Measurements from ENCODE around the gene TEX54. TPM values are rescaled to one million over a fixed set of nuclear protein-coding genes. Genes with fewer than 3 reads are reported as not detected.

The TEX54 gene
- total RNA-seq, 1 donor = not detected

- peak within 1 kb of the TSS; percentile 72 for H2AFZ ChIP-seq (ENCODE audit: low read length)
- peak; percentile 62 for TF ChIP-seq CTCF (IDR thresholded peaks at IDR 0.05; ENCODE audit: extremely low read depth, low read depth, low read length)
Measured at GRCh38 chr11:62880803-62881578, 48.4 kb upstream of the TEX54 start, which contains the start of gene SLC3A2. TSS of gene SLC3A2 (plus strand) at chr11:62880896. CDS start at chr11:62881024, 128 bp downstream.

GRCh38 chr11:62880231-62880802, 47.7 kb upstream of the TEX54 start:
- Histone ChIP-seq H3K4me3 (ENCODE audit: insufficient read depth, low read length) (peak overlapping the region; percentile 93), H3K27ac (ENCODE audit: low read depth, low read length) (peak overlapping the region; percentile 100), H4K20me1 (ENCODE audit: insufficient read depth, low read length) (peaks cover 34% of the 10 kb centered on the region), H3K27me3 (ENCODE audit: insufficient read depth, low read length) (no peaks in the 10 kb centered on the region), H3K4me2 (ENCODE audit: insufficient read depth, low read length) (peak overlapping the region; percentile 96), H3K79me2 (ENCODE audit: insufficient read depth, low read length) (peaks cover 44% of the 10 kb centered on the region), H2AFZ (ENCODE audit: low read length) (peak overlapping the region; percentile 72), H3K9me3 (ENCODE audit: low read depth, low read length) (no peaks in the 10 kb centered on the region), H3K4me1 (ENCODE audit: insufficient read depth, low read length) (peaks cover 41% of the 10 kb centered on the region), H3K36me3 (ENCODE audit: insufficient read depth, low read length) (peaks cover 33% of the 10 kb centered on the region)
- DNase-seq (ENCODE audit: insufficient read length, low spot score, missing footprints) = peak; percentile 95
- TF ChIP-seq CTCF (IDR thresholded peaks at IDR 0.05; ENCODE audit: extremely low read depth, low read depth, low read length) = no peak

More at GRCh38 chr11:62880803-62881578, 48.4 kb upstream of the TEX54 start, which contains the start of gene SLC3A2:
- H3K9me3 ChIP-seq (ENCODE audit: low read depth, low read length) = no peaks in the 10 kb centered on the region
- peak within 1 kb of the TSS; percentile 96 for H3K4me2 ChIP-seq (ENCODE audit: insufficient read depth, low read length)
- no peaks in the 10 kb centered on the region for H3K27me3 ChIP-seq (ENCODE audit: insufficient read depth, low read length)
- peaks cover 43% of the 10 kb centered on the region for H3K4me1 ChIP-seq (ENCODE audit: insufficient read depth, low read length)
- H3K79me2 ChIP-seq (ENCODE audit: insufficient read depth, low read length) = peaks cover 51% of the 10 kb centered on the region
- H4K20me1 ChIP-seq (ENCODE audit: insufficient read depth, low read length) = peaks cover 39% of the 10 kb centered on the region
- peak; percentile 92 for DNase-seq (ENCODE audit: insufficient read length, low spot score, missing footprints)
- peak within 1 kb of the TSS; percentile 100 for H3K27ac ChIP-seq (ENCODE audit: low read depth, low read length)
- H3K4me3 ChIP-seq (ENCODE audit: insufficient read depth, low read length) = peak within 1 kb of the TSS; percentile 93
- H3K36me3 ChIP-seq (ENCODE audit: insufficient read depth, low read length) = peaks cover 39% of the 10 kb centered on the region

GRCh38 chr11:62879235-62879978, 46.8 kb upstream of the TEX54 start:
- Histone ChIP-seq H3K79me2 (ENCODE audit: insufficient read depth, low read length) (peaks cover 35% of the 10 kb centered on the region), H3K36me3 (ENCODE audit: insufficient read depth, low read length) (peaks cover 24% of the 10 kb centered on the region)

More at GRCh38 chr11:62879235-62879978, 46.8 kb upstream of the TEX54 start:
- H3K27me3 ChIP-seq (ENCODE audit: insufficient read depth, low read length) = no peaks in the 10 kb centered on the region
- H3K4me2 ChIP-seq (ENCODE audit: insufficient read depth, low read length) = peak overlapping the region; percentile 96
- no peak for TF ChIP-seq CTCF (IDR thresholded peaks at IDR 0.05; ENCODE audit: extremely low read depth, low read depth, low read length)
- H2AFZ ChIP-seq (ENCODE audit: low read length) = peak overlapping the region; percentile 72
- H3K9me3 ChIP-seq (ENCODE audit: low read depth, low read length) = no peaks in the 10 kb centered on the region
- H3K4me3 ChIP-seq (ENCODE audit: insufficient read depth, low read length) = peak overlapping the region; percentile 93
- peaks cover 24% of the 10 kb centered on the region for H4K20me1 ChIP-seq (ENCODE audit: insufficient read depth, low read length)
- H3K4me1 ChIP-seq (ENCODE audit: insufficient read depth, low read length) = peaks cover 34% of the 10 kb centered on the region
- peak; percentile 45 for DNase-seq (ENCODE audit: insufficient read length, low spot score, missing footprints)
- H3K27ac ChIP-seq (ENCODE audit: low read depth, low read length) = peak overlapping the region; percentile 100
